Spleen (tissue), 7 donors: ENCODE data around the gene DNAH11.

Source experiments
- CTCF ChIP-seq, 11 experiments: fragments of 200-600 bp in 7 of 11; fragments of 450-650 bp in 4 of 11; sonication (generic) in 4 of 11; IDR thresholded peaks in 8 of 11; conservative IDR thresholded peaks in 3 of 11; 1 replicate in 7 of 11; 2 replicates in 4 of 11; pipeline versions ENCODE4 v1.4.0 to v1.8.0; 2016 to 2021; ENCODE audit warnings: antibody characterized with exemption in 11 of 11, inconsistent platforms in 4 of 11, mild to moderate bottlenecking in 1 of 11
- POLR2A ChIP-seq, 3 donors: fragments of 450-650 bp; IDR thresholded peaks; one replicate each; pipeline ENCODE4 v1.5.1; 2017; ENCODE audit warnings: antibody characterized with exemption in 3 of 3, mild to moderate bottlenecking in 1 of 3
- donor health status: DM: no; HTN: no; CAD: no; lungs with moderate emphysema.
- donor health status: DM: no; HTN: no; CAD: no.
- donor health status: DM: no; HTN: no; CAD: no.

DNA sequence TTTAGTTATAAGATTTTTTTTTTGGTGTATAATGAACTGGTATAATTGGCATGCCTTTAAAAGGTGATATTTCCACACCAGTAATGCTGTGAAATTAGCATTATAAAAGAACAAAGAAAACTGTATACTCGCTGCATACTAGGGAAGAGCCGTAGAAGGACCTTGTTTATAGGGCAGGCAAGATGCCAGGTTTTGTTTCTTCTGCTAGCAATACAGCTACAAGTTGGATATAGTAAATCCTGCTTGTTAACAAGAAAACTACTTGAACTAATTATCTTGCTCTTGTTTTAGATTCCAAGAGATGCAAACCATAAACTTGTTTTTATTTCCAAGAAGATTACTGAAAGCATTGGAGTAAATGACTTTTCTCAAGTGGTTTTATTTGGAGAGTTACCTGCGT lies 1.9 kb downstream of the DNAH11 start:
- TF ChIP-seq CTCF (IDR thresholded peaks at IDR 0.05 in 8 of 11, conservative IDR thresholded peaks at IDR 0.05 in 3 of 11), result no peak
- no peak for TF ChIP-seq POLR2A (IDR thresholded peaks at IDR 0.05)
